HCT116 (cell line): ENCODE measurements around the gene FAM118A. TPM values are rescaled to one million over a fixed set of nuclear protein-coding genes. Genes with fewer than 3 reads are reported as not detected.

Experiments used
- ATAC-seq: fragments of 200-7000 bp; cut with Tn5 transposase; 2 replicates; pipeline ENCODE4 v1.9.1; 2020; ENCODE audit warnings: mild to moderate bottlenecking, moderate library complexity
- BruUV-seq: library from RNA; stranded (reverse); fragments of 400-500 nt; replicated peaks from 2 replicates; lab custom pipeline; 2021; lab: Mats Ljungman, UMichigan
- CTCF ChIA-PET: fragments of 300-600 bp; sonication (Branson Sonifier 250); formaldehyde crosslinking; loops from one replicate; lab custom pipeline; 2021; ENCODE audit warnings: antibody characterized with exemption; lab: Charles Lee
- POLR2A ChIA-PET: fragments of 300-600, 350-600 bp; sonication (Branson Sonifier 250); formaldehyde crosslinking; loops from one replicate; lab custom pipeline; 2021; ENCODE audit warnings: antibody characterized with exemption; lab: Charles Lee
- RAD21 ChIA-PET, 2 experiments: fragments of 300-600 bp; sonication (Branson Sonifier 250); formaldehyde crosslinking; loops; one replicate each; lab custom pipeline; 2023; ENCODE audit warnings: low total read pairs in 2 of 2; ENCODE audit not compliant: uncharacterized antibody in 2 of 2, unreplicated experiment in 2 of 2, low non-redundant PET in 1 of 2; lab: Charles Lee
- DNase-seq: peaks from one replicate; pipeline ENCODE4 v3.0.0-alpha.2; 2010; ENCODE audit warnings: low read depth, low spot score
- H2AFZ ChIP-seq: fragments of 200-600 bp; shearing (Covaris generic), sonication (generic); 2 replicates; pipeline ENCODE4 v1.6.1; 2017; ENCODE audit warnings: low read depth, mixed run types, mixed read lengths, antibody characterized with exemption, low read length; ENCODE audit not compliant: poor library complexity, severe bottlenecking
- H3K27ac ChIP-seq: 2 replicates; pipeline ENCODE4 v1.5.1; 2012; ENCODE audit warnings: low read depth, low read length
- H3K27me3 ChIP-seq: fragments of 200-600 bp; sonication (generic); 2 replicates; pipeline ENCODE4 v1.6.1; 2016; ENCODE audit warnings: mixed run types, low read length, mixed read lengths; ENCODE audit not compliant: insufficient read depth
- H3K36me3 ChIP-seq, 2 experiments: fragments of 200-500 bp in 1 of 2; fragments of 200-600 bp in 1 of 2; sonication (Bioruptor generic) in 1 of 2; sonication (generic) in 1 of 2; 2 replicates each; pipeline versions ENCODE4 v1.5.1 to v1.6.1; 2014 to 2016; ENCODE audit warnings: low read length in 2 of 2, inconsistent platforms in 1 of 2, mixed read lengths in 1 of 2, mixed run types in 1 of 2; ENCODE audit not compliant: insufficient read depth in 2 of 2, control insufficient read depth in 1 of 2
- H3K4me1 ChIP-seq, 2 experiments: fragments of 200-600 bp in 1 of 2; sonication (generic) in 1 of 2; 2 replicates each; pipeline versions ENCODE4 v1.5.1 to v1.6.1; 2012 to 2017; ENCODE audit warnings: low read length in 2 of 2, inconsistent platforms in 1 of 2, mild to moderate bottlenecking in 1 of 2, mixed read lengths in 1 of 2, mixed run types in 1 of 2, moderate library complexity in 1 of 2; ENCODE audit not compliant: insufficient read depth in 2 of 2, control insufficient read depth in 1 of 2
- H3K4me2 ChIP-seq: fragments of 200-600 bp; sonication (generic); 2 replicates; pipeline ENCODE4 v1.6.1; 2017; ENCODE audit warnings: mixed run types, low read length, mixed read lengths
- H3K4me3 ChIP-seq, 2 experiments: fragments of 200-600 bp in 1 of 2; sonication (generic) in 1 of 2; replicated peaks in 1 of 2; 2 replicates each; pipeline ENCODE4 v1.5.1; 2011 to 2016; ENCODE audit warnings: low read length in 2 of 2, control low read depth in 1 of 2, low read depth in 1 of 2, mild to moderate bottlenecking in 1 of 2, mixed read lengths in 1 of 2, mixed run types in 1 of 2
- H3K79me2 ChIP-seq: fragments of 200-600 bp; sonication (generic); 2 replicates; pipeline ENCODE4 v1.6.1; 2017; ENCODE audit warnings: mild to moderate bottlenecking, mixed run types, low read length, moderate library complexity, mixed read lengths; ENCODE audit not compliant: insufficient read depth
- H3K9ac ChIP-seq: fragments of 200-600 bp; sonication (generic); 2 replicates; pipeline ENCODE4 v1.6.1; 2016; ENCODE audit warnings: low read length, mixed read lengths
- H3K9me2 ChIP-seq: fragments of 200-600 bp; sonication (generic), shearing (Covaris generic); 2 replicates; pipeline ENCODE4 v1.6.1; 2017; ENCODE audit warnings: mixed run types, mild to moderate bottlenecking, moderate library complexity; ENCODE audit not compliant: insufficient read depth
- H3K9me3 ChIP-seq, 2 experiments: fragments of 200-500 bp in 1 of 2; fragments of 200-600 bp in 1 of 2; sonication (Bioruptor generic) in 1 of 2; sonication (generic) in 1 of 2; 2 replicates each; pipeline ENCODE4 v1.6.1; 2014 to 2017; ENCODE audit warnings: low read length in 2 of 2, mixed read lengths in 2 of 2, inconsistent platforms in 1 of 2, low read depth in 1 of 2, mild to moderate bottlenecking in 1 of 2, mixed run types in 1 of 2, moderate library complexity in 1 of 2; ENCODE audit not compliant: control insufficient read depth in 1 of 2, insufficient read depth in 1 of 2
- H4K20me1 ChIP-seq: fragments of 200-600 bp; sonication (generic), shearing (Covaris generic); 2 replicates; pipeline ENCODE4 v1.6.1; 2017; ENCODE audit warnings: mixed run types, mild to moderate bottlenecking, moderate library complexity; ENCODE audit not compliant: insufficient read depth
- ATF3 ChIP-seq: IDR thresholded peaks from 2 replicates; pipeline ENCODE4 v1.6.1; 2012
- CBX3 ChIP-seq: IDR thresholded peaks from 2 replicates; pipeline ENCODE4 v1.6.1; 2012; ENCODE audit warnings: low read depth
- EGR1 ChIP-seq: IDR thresholded peaks from 2 replicates; pipeline ENCODE4 v1.6.1; 2012; ENCODE audit warnings: low read depth
- EZH2 ChIP-seq: fragments of 200-600 bp; sonication (generic); IDR thresholded peaks from 2 replicates; pipeline ENCODE4 v1.6.1; 2017; ENCODE audit warnings: antibody characterized with exemption, mixed run types
- EZH2phosphoT487 ChIP-seq: fragments of 200-600 bp; IDR thresholded peaks from 2 replicates; pipeline ENCODE4 v1.6.1; 2018; ENCODE audit warnings: antibody characterized with exemption, borderline replicate concordance
- FOSL1 ChIP-seq: IDR thresholded peaks from 2 replicates; pipeline ENCODE4 v1.6.1; 2012; ENCODE audit warnings: low read depth
- JUND ChIP-seq: IDR thresholded peaks from 2 replicates; pipeline ENCODE4 v1.6.1; 2012
- POLR2A ChIP-seq: IDR thresholded peaks from 2 replicates; pipeline ENCODE4 v1.7.0; 2011; ENCODE audit warnings: borderline replicate concordance; ENCODE audit not compliant: insufficient read depth, insufficient read length; ENCODE audit errors: extremely low read depth
- RAD21 ChIP-seq: IDR thresholded peaks from 2 replicates; pipeline ENCODE4 v1.6.1; 2012; ENCODE audit warnings: low read depth, mild to moderate bottlenecking
- REST ChIP-seq: IDR thresholded peaks from 2 replicates; pipeline ENCODE4 v1.6.1; 2012; ENCODE audit warnings: low read depth
- SIN3A ChIP-seq: IDR thresholded peaks from 2 replicates; pipeline ENCODE4 v1.6.1; 2012; ENCODE audit warnings: low read depth
- SP1 ChIP-seq: IDR thresholded peaks from 2 replicates; pipeline ENCODE4 v1.6.1; 2012; ENCODE audit warnings: low read depth
- SRF ChIP-seq: IDR thresholded peaks from 2 replicates; pipeline ENCODE4 v1.6.1; 2012; ENCODE audit warnings: low read depth
- ZFX ChIP-seq: fragments of 450-650 bp; IDR thresholded peaks from 2 replicates; pipeline ENCODE4 v1.6.1; 2017
- intact Hi-C: fragments of 100-400 bp; cut with micrococcal nuclease; formaldehyde crosslinking; loops from 2 replicates; pipeline ENCODE4 v1.10.0; 2022
- total RNA-seq: library from RNA; stranded (reverse); gene quantifications from one replicate; pipeline ENCODE4 v1.2.1, GENCODE V29; 2021; ENCODE audit not compliant: unreplicated experiment
- TF ChIP-seq, protein P1 (sequence below): IDR thresholded peaks from 2 replicates; pipeline ENCODE4 v1.6.1; 2011; ENCODE audit warnings: mild to moderate bottlenecking, low read length, moderate library complexity; ENCODE audit not compliant: insufficient replicate concordance; ENCODE audit errors: extremely low read depth
- TF ChIP-seq, protein P2 (sequence below): IDR thresholded peaks from 2 replicates; pipeline ENCODE4 v1.6.1; 2012

Gene FAM118A
- total RNA-seq, 1 experiment from 2014 or later: 43.2 TPM

DNA sequence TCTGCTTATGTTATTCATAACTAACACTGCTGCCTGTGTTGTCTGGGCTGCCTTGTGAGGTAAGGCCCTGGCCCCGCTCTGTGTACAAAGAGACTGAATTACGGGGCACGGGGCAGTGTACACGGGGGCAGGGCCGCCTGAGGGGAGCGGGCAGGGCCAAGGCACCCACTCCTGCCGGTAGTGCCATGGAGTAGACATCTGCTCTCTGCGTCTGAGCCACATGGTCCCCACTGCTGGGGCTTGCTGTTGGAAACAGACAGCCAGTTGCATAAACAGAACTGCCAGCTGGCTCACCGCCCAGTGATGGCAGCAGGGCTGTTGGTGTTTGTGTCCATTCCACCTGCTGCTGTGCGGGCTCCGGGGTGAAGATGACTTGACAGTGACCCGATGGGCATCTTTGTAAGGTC, 19.8 kb downstream of the FAM118A start:
- no peak overlapping the region for H3K4me2 ChIP-seq
- no peaks in the 10 kb centered on the region for H3K9me2 ChIP-seq
- ChIA-PET CTCF (no interaction called here), RAD21 (no interaction called here), POLR2A (no interaction called here)
- H3K9ac ChIP-seq: no peak overlapping the region
- no peaks in the 10 kb centered on the region for H4K20me1 ChIP-seq
- ATAC-seq: no peak
- no peak overlapping the region for H2AFZ ChIP-seq
- BruUV-seq: no TSS peak
- DNase-seq: no peak
- no peaks in the 10 kb centered on the region for H3K9me3 ChIP-seq
- H3K36me3 ChIP-seq: peaks cover 14 to 23% of the 10 kb centered on the region in 2 experiments; a peak in 3 of 4 replicates
- H3K79me2 ChIP-seq: peaks cover 13% of the 10 kb centered on the region; the same call in 1 of the 2 replicates
- H3K27ac ChIP-seq: no peak overlapping the region
- no peaks in the 10 kb centered on the region for H3K4me1 ChIP-seq
- intact Hi-C loops: no loop called here
- no peaks in the 10 kb centered on the region for H3K27me3 ChIP-seq
- no peak for TF ChIP-seq ATF3
- TF ChIP-seq EZH2phosphoT487: no peak
- no peak for TF ChIP-seq SP1
- no peak for TF ChIP-seq POLR2A
- no peak for TF ChIP-seq RAD21
- no peak for TF ChIP-seq SIN3A
- no peak overlapping the region for H3K4me3 ChIP-seq

- H3K9me2 ChIP-seq: no peaks in the 10 kb centered on the region
- H3K4me2 ChIP-seq: no peak overlapping the region
- ChIA-PET POLR2A (no interaction called here), CTCF (no interaction called here), RAD21 (no interaction called here)
- H3K9me3 ChIP-seq: no peaks in the 10 kb centered on the region
- no peak overlapping the region for H3K9ac ChIP-seq
- H3K4me1 ChIP-seq: no peaks in the 10 kb centered on the region
- ATAC-seq (no peak), DNase-seq (no peak)
- no peak overlapping the region for H2AFZ ChIP-seq
- H3K27me3 ChIP-seq: no peaks in the 10 kb centered on the region
- H3K36me3 ChIP-seq: peaks cover 14 to 29% of the 10 kb centered on the region in 2 experiments; a peak in 3 of 4 replicates
- no peaks in the 10 kb centered on the region for H4K20me1 ChIP-seq
- H3K27ac ChIP-seq: no peak overlapping the region
- H3K79me2 ChIP-seq: peaks cover 7% of the 10 kb centered on the region; the same call in 1 of the 2 replicates
- no peak overlapping the region for H3K4me3 ChIP-seq
- no TSS peak for BruUV-seq
- intact Hi-C loops: no loop called here
- TF ChIP-seq EZH2phosphoT487 (no peak), FOSL1 (no peak), JUND (no peak), EGR1 (no peak), REST (no peak), RAD21 (no peak), SRF (no peak), ATF3 (no peak), CBX3 (no peak), ZFX (no peak), EZH2 (no peak)
- TF ChIP-seq, protein P1, sequence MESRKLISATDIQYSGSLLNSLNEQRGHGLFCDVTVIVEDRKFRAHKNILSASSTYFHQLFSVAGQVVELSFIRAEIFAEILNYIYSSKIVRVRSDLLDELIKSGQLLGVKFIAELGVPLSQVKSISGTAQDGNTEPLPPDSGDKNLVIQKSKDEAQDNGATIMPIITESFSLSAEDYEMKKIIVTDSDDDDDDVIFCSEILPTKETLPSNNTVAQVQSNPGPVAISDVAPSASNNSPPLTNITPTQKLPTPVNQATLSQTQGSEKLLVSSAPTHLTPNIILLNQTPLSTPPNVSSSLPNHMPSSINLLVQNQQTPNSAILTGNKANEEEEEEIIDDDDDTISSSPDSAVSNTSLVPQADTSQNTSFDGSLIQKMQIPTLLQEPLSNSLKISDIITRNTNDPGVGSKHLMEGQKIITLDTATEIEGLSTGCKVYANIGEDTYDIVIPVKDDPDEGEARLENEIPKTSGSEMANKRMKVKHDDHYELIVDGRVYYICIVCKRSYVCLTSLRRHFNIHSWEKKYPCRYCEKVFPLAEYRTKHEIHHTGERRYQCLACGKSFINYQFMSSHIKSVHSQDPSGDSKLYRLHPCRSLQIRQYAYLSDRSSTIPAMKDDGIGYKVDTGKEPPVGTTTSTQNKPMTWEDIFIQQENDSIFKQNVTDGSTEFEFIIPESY: no peak
- TF ChIP-seq, protein P2, sequence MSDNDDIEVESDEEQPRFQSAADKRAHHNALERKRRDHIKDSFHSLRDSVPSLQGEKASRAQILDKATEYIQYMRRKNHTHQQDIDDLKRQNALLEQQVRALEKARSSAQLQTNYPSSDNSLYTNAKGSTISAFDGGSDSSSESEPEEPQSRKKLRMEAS: no peak
Measured at GRCh38 chr22:45330548-45330947, 20.8 kb downstream of the FAM118A start.
